AG20443 (cell line): ENCODE results near the gene TNRC6B.

Experiments used
- DNase-seq: peaks from one replicate; pipeline ENCODE4 v3.0.0; 2012; ENCODE audit warnings: low spot score, mixed read lengths

The TNRC6B gene

GRCh38 chr22:40240160-40240559 lies 62.4 kb downstream of the TNRC6B start:
- no peak for DNase-seq

DNA sequence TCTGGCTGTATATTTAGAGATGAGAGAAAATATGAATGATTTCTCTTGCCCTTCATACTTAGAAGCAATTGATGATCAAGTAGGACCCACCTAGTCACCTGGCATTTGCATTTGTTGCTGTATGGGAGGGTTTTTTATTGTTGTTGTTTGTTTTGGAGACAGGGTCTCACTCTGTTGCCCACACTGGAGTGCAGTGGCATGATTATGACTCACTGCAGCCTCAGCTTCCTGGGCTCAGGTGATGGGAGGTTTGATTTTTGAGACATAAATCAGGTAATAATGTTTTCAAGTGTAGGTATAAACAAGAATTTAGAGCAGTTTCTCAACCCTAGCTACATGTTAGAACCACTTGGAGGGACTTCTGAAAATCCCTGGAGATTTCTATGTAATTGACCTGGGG lies 63.0 kb downstream of the TNRC6B start:
- DNase-seq, result no peak

DNA sequence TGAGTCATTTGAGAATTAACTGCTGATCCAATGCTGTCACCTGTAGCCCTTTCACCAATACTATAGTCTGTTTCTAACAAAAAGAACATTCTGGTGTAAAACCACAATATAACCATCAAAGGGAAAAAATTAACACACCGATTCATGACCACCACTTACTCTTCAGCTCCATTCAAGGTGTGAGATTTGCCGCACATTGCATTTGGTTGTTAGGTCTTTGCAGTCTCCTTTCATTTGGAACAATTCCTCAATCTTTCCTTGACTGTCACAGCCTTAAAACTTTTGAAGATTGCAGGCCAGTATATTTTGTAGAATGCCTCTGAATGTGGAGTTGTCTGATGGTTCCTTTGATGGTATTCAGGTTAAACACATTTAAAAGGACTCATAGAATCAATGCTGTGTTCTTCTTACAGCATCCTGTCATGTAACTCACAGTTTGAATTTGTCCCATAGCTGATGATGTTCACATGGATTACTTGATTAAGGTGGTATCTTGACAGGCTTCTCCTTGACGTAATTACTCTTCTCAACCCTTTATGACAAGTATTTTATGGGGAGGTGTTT lies 63.6 kb downstream of the TNRC6B start:
- no peak for DNase-seq

DNA sequence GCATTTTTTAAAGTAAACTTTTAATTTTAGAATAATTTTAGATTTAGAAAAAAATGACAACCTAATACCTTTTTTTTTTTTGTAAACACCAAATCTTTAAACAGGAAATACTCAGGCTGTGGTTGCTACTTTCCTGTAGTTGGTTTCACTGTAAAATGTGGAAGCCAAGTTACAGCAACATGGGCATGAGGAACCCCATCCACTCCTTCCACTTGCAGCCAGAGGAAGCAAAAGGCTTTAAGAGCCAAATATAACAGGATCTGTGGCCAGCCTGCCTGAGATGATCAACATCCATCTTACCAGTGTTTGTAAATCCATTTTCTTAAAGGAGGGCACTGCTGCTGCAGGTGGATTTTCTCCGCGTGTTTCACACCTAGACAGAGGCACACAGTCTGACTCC lies 66.2 kb downstream of the TNRC6B start:
- no peak for DNase-seq

GRCh38 chr22:40244586-40244985 lies 66.9 kb downstream of the TNRC6B start:
- no peak for DNase-seq

- DNase-seq, result no peak
These were observed 70.3 kb downstream of the TNRC6B start for GRCh38 chr22:40247976-40248375.

DNA sequence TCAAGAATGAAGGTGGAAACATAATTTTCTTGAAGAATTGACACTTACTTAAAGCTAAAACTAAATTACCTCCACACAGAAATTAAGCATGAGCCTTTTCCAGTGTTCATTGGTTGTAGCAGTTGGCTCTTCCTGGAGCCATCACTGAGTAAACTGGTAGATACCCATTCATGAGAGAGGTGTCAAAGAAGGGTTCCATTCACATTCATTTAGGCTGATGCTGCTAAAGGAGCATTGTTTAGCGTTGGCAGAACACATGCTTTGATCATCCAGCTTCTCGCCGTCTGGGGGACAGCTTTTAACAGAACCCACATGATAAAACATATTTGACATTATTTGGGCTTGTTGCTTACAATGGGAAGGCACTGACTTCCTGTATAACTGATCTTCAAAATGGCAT lies 71.6 kb downstream of the TNRC6B start:
- no peak for DNase-seq

GRCh38 chr22:40250608-40251007 lies 72.9 kb downstream of the TNRC6B start:
- DNase-seq, result no peak

GRCh38 chr22:40251106-40251505 lies 73.4 kb downstream of the TNRC6B start:
- no peak for DNase-seq

GRCh38 chr22:40252146-40252545 lies 74.4 kb downstream of the TNRC6B start:
- no peak for DNase-seq

DNA sequence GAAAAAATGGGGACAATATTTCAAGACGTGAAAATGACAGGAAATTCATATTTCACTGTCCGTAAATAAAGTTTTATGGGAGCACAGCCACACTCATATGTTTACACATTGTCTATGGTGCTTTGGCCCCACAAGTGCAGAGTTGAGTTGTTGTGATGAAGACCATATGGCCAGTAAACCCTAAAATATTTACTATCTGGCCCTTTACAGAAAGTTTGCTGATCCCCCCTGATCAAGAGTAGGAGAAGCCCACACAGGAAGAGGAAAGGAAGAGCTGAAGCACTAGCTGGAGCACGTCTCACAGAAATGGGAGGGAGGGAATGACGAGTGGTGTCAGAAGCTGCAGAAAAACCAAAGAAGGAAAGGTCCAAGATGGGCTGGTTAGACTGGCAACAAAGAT lies 78.8 kb downstream of the TNRC6B start:
- no peak for DNase-seq

GRCh38 chr22:40258017-40258416 lies 80.3 kb downstream of the TNRC6B start:
- no peak for DNase-seq

GRCh38 chr22:40258501-40258915 lies 80.8 kb downstream of the TNRC6B start:
- DNase-seq, result no peak

DNA sequence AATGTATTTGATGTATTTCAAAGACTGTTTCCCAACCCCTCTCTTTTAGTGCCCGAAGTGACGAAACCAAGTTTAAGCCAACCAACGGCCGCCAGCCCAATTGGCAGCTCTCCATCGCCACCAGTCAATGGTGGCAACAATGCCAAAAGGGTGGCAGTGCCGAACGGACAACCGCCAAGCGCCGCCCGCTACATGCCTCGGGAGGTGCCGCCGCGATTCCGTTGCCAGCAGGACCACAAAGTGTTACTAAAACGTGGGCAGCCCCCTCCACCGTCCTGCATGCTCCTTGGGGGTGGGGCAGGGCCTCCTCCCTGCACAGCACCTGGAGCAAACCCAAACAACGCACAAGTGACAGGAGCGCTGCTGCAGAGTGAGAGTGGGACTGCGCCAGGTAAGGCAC lies 84.1 kb downstream of the TNRC6B start:
- DNase-seq, result no peak

GRCh38 chr22:40263191-40263590 lies 85.5 kb downstream of the TNRC6B start:
- no peak for DNase-seq

DNA sequence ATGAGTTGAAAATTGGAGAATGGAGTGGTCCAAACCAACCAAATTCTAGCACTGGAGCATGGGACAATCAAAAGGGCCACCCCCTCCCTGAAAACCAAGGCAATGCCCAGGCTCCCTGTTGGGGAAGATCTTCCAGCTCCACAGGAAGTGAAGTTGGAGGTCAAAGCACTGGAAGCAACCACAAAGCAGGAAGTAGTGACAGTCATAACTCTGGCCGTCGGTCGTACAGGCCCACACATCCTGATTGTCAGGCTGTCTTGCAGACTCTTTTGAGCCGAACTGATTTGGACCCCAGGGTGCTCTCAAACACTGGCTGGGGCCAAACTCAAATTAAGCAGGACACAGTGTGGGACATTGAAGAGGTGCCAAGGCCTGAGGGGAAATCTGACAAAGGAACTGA lies 88.1 kb downstream of the TNRC6B start:
- DNase-seq, result no peak

DNA sequence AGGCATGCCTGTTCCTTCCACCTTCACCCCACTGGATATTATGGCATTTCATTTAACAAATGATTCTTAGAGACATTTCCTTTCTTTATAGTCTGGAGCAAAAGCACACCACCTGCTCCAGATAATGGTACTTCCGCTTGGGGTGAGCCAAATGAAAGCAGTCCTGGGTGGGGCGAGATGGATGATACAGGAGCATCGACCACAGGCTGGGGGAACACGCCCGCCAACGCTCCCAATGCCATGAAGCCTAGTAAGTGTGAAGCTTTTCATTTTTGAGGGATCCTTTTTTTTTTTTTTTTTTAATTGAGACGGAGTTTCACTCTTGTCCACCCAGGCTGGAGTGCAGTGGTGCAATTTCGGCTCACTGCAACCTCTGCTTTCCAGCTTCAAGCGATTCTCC lies 92.3 kb downstream of the TNRC6B start:
- no peak for DNase-seq

DNA sequence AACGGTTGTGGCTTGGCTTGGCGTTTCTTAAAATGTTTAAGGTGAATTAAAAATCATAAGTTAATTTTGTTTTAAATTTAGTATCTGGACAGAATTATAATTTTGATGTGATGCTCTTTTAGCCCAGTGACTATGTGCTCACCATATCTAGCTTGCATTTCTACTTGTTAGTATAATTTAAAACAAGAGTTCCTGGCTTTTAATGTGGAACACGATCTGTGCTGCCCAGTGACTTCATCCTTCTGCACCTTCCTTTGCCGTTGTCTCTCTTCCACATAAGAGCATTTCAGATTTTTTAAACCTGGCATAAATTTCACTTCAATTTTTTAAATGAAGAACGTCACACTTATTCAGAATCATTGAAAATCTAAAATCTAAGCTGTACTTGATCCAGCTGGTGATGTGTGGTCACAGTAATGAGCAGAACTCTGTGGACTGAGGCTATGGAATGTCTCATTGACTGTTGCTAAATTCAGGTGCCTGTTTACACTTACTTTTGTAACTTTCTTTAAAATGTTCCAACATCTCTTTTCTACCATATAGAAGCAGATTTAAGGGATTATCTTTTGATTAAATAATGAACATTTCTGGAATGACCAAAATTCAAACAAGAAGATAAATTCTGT lies 93.1 kb downstream of the TNRC6B start:
- DNase-seq, result no peak

DNA sequence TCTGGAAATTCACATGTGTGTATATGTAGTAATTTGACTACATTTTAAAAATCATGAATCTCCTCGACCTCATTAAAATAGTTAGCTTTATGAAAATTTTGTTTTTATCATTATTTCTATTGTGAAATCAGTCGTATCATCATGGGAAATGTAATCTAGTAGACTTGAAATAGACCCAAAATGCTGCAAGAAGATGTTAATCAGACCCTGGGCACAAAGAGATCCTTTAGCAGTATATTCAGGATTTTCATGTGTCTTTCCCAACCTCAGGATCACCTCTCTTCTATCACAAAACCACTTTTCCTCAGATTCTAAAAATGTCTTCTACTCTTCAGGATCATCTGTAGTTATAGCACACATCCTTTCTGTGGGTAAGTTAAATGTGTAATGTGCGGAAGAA lies 93.7 kb downstream of the TNRC6B start:
- DNase-seq, result no peak

DNA sequence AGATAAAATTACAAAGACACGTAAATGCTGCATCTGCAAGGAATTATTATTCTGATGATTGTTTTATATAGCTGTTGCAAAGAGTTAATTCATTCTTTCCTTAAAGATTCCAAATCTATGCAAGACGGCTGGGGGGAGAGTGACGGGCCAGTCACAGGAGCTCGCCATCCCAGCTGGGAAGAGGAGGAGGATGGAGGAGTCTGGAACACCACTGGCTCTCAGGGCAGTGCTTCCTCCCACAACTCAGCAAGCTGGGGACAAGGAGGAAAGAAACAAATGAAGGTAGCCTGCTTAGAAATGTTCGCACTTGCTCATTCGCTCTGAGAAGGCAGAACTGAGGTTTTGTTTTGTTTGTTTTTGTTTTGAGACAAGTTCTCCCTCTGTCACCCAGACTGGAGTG lies 95.6 kb downstream of the TNRC6B start:
- no peak for DNase-seq

DNA sequence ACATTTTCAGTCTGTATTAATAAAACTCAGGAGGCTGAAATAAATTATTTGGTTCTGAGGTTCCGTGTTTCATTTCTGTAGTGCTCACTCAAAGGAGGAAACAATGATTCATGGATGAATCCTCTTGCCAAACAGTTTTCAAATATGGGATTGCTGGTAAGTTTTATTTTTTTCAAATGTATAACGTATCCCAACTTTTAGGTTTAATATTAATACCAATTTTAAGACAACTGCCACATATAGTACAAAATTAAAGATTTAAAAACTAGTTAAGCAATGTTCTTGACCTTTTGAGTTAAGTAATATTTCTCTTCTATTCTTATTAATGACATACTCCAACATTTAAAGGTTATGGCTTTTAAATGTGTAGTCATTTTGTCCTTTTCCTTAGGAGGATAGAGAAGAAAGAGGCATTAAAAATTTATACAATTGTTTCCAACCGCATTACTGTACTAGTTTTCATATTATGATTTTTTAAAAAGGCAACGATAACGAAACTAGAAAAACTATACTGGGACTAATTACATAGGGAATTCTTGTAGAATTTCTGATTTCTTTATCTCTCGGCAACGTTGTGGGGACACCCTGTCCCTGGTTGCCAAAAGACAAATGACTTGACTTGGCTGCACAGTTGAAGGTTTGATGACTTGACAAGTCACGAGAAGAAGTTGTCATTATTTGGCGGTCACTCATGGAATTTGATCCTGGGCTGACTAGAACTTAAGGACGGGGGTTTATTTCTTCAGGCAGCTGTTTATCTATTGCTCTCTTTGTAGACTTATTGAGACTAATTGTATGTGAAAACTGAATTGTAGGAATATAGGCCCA lies 99.5 kb downstream of the TNRC6B start:
- DNase-seq, result peak; percentile 60

DNA sequence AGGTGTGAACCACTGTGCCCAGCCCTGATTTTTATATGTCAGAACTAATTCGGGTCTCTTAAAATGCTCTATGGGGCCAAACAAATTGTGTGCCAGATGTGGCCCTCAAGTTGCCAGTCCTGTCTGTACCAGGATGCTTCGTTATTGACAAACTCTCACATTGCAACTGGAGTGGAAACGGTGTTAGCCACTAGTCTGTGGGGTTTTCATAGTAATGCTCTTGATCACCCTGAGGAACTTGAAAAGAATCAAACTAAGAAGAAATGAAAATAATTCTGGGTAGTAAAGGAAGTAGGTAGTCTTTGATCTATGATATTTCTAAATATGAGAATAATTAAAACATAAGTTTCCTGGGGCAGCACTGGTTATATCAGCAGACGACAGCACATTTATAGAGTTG lies 101.3 kb downstream of the TNRC6B start:
- no peak for DNase-seq

- no peak for DNase-seq
These were observed 104.0 kb downstream of the TNRC6B start for GRCh38 chr22:40281717-40282116.

GRCh38 chr22:40285513-40285912 lies 107.8 kb downstream of the TNRC6B start:
- no peak for DNase-seq
